ENCODE results near the gene GABBR2. TPM values are rescaled to one million over a fixed set of nuclear protein-coding genes. Genes with fewer than 3 reads are reported as not detected.

The GABBR2 gene
- total and polyA plus RNA-seq, 2 donors (not counting 1 experiment from before 2014, with no cell fraction given): 0.03 TPM; not detected in 1

DNA sequence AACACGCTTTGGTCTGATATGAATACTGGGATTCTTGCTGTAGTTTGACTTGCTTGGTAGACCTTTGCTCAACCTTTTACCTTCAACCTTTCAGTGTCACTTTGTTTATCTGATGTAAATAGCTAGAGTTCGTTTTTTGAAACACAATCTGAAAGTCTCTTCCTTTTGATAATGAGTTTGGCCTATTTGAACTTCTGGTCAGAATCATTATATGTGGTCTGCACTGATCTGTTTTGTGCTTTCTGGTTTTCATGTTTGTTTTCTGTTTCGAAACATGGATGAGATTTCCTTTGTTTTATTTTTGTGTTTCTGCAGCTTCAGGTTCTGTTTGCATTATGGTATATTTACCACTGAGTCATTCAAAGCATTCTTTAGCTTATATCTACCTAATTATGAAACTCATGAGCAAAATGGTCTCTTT is 217.5 kb downstream of the GABBR2 start:
- H3K4me3 ChIP-seq (ENCODE audit: control extremely low read depth in 1 of 5, extremely low read depth in 1 of 5, insufficient read depth in 1 of 5, low read depth in 2 of 5, low read length in 4 of 5): no peak overlapping the region
- ATAC-seq (ENCODE audit: low read depth): no peak
- H3K9ac ChIP-seq (ENCODE audit: low read length): no peak overlapping the region
- no CpG with 5 or more reads among the region's 3 CpGs for WGBS (ENCODE audit: insufficient coverage)
- intact Hi-C loops (cut with micrococcal nuclease): no loop called here
- TF ChIP-seq, protein P1, sequence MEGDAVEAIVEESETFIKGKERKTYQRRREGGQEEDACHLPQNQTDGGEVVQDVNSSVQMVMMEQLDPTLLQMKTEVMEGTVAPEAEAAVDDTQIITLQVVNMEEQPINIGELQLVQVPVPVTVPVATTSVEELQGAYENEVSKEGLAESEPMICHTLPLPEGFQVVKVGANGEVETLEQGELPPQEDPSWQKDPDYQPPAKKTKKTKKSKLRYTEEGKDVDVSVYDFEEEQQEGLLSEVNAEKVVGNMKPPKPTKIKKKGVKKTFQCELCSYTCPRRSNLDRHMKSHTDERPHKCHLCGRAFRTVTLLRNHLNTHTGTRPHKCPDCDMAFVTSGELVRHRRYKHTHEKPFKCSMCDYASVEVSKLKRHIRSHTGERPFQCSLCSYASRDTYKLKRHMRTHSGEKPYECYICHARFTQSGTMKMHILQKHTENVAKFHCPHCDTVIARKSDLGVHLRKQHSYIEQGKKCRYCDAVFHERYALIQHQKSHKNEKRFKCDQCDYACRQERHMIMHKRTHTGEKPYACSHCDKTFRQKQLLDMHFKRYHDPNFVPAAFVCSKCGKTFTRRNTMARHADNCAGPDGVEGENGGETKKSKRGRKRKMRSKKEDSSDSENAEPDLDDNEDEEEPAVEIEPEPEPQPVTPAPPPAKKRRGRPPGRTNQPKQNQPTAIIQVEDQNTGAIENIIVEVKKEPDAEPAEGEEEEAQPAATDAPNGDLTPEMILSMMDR (IDR thresholded peaks at IDR 0.05): no peak
- no peak for TF ChIP-seq EZH2 (IDR thresholded peaks at IDR 0.05; ENCODE audit: borderline replicate concordance, insufficient read depth, low read depth, low read length, poor library complexity, severe bottlenecking)
- no peaks in the 10 kb centered on the region for H3K79me2 ChIP-seq (ENCODE audit: control insufficient read depth, insufficient read depth, low read length)
- H3K36me3 ChIP-seq (replicated peaks in 1 of 2; ENCODE audit: control extremely low read depth in 1 of 2, control insufficient read depth in 1 of 2, extremely low read depth in 1 of 2, insufficient read depth in 2 of 2, low read length in 1 of 2): no peaks in the 10 kb centered on the region
- H3K4me3 Mint-ChIP-seq: no peak overlapping the region
- H3K4me1 Mint-ChIP-seq: no peaks in the 10 kb centered on the region
- H4K20me1 ChIP-seq (ENCODE audit: control insufficient read depth, insufficient read depth, low read length, poor library complexity, severe bottlenecking): no peaks in the 10 kb centered on the region
- POLR2A ChIA-PET: no interaction called here
- CTCF ChIA-PET: no interaction called here
- H3K27me3 Mint-ChIP-seq: peaks cover 30% of the 10 kb centered on the region
- H3K9me3 ChIP-seq (ENCODE audit: control extremely low read depth in 1 of 3, control insufficient read depth in 2 of 3, insufficient read depth in 1 of 3, low read length in 2 of 3): peaks cover 0 to 3% (median 0%) of the 10 kb centered on the region in 3 donors
- H3K9me3 Mint-ChIP-seq (ENCODE audit: insufficient read depth): peaks cover 5% of the 10 kb centered on the region
- H3K27ac ChIP-seq (ENCODE audit: low read length in 2 of 2): no peak overlapping the region
- H3K27me3 ChIP-seq (replicated peaks in 1 of 4; ENCODE audit: control extremely low read depth in 1 of 4, control insufficient read depth in 3 of 4, insufficient read depth in 4 of 4, low read length in 3 of 4): peaks cover 0 to 9% (median 4%) of the 10 kb centered on the region in 4 experiments
- no peak overlapping the region for H3K4me2 ChIP-seq (replicated peaks; ENCODE audit: low read depth, low read length, poor library complexity, severe bottlenecking)
- H2AFZ ChIP-seq (ENCODE audit: insufficient read depth, low read depth, low read length, poor library complexity, severe bottlenecking): no peak overlapping the region
- H3K27ac Mint-ChIP-seq: no peak overlapping the region
- no peaks in the 10 kb centered on the region for H3K4me1 ChIP-seq (ENCODE audit: control insufficient read depth in 2 of 2, insufficient read depth in 2 of 2, low read length in 2 of 2)
- DNase-seq: no peak

DNA sequence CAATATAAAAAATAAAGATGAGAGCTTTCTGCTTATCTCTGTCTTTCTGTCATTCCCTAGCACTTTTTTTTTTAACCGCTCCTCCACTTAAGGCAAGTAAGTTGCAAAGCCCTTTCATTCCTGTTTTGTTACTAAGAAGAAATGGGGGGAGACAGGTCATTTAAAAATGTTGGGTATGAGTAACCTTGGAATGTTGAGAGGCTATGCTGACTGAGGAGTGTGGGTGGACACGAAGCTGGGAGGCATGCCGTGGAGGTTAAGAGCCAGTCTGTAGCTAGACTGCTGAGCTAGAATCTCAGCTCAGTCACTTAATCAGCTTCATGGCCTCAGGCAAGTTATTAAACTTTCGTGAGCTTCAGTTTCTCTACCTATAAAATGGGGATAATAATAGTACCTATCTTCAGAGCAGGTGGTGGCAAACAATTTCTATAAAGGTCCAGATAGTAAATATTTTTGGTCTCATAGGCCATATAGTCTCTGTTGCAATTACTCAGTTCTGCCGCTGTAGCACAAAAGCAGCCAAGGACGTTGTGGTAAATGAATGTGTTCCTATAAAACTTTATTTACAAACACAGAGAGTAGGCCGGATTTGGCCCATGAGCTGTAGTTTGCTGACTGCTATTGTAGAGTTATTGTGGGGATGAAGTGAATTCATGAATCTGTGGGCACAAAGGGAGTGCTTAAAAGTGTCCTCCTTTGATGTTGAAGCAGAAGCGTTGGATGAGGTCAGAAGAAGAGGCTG is 220.0 kb downstream of the GABBR2 start:
- H3K27ac ChIP-seq (ENCODE audit: low read length in 2 of 2): no peak overlapping the region
- intact Hi-C loops (cut with micrococcal nuclease): no loop called here
- no peaks in the 10 kb centered on the region for H3K4me1 ChIP-seq (ENCODE audit: control insufficient read depth in 2 of 2, insufficient read depth in 2 of 2, low read length in 2 of 2)
- no peak overlapping the region for H3K9ac ChIP-seq (ENCODE audit: low read length)
- DNase-seq: no peak
- CTCF ChIA-PET: no interaction called here
- H3K4me2 ChIP-seq (replicated peaks; ENCODE audit: low read depth, low read length, poor library complexity, severe bottlenecking): no peak overlapping the region
- Mint-ChIP-seq H3K27me3 (peaks cover 30% of the 10 kb centered on the region), H3K4me3 (no peak overlapping the region), H3K27ac (no peak overlapping the region), H3K4me1 (no peaks in the 10 kb centered on the region), H3K9me3 (ENCODE audit: insufficient read depth) (peaks cover 5% of the 10 kb centered on the region)
- WGBS (ENCODE audit: insufficient coverage): 100% methylated on average over 4 of the region's 8 CpGs
- POLR2A ChIA-PET: no interaction called here
- peaks cover 0 to 11% (median 4%) of the 10 kb centered on the region in 4 experiments for H3K27me3 ChIP-seq (replicated peaks in 1 of 4; ENCODE audit: control extremely low read depth in 1 of 4, control insufficient read depth in 3 of 4, insufficient read depth in 4 of 4, low read length in 3 of 4)
- TF ChIP-seq, protein P1 (IDR thresholded peaks at IDR 0.05): no peak
- TF ChIP-seq EZH2 (IDR thresholded peaks at IDR 0.05; ENCODE audit: borderline replicate concordance, insufficient read depth, low read depth, low read length, poor library complexity, severe bottlenecking): no peak
- ATAC-seq (ENCODE audit: low read depth): no peak
- H3K9me3 ChIP-seq (ENCODE audit: control extremely low read depth in 1 of 3, control insufficient read depth in 2 of 3, insufficient read depth in 1 of 3, low read length in 2 of 3): peaks cover 0 to 5% (median 0%) of the 10 kb centered on the region in 3 donors
- no peaks in the 10 kb centered on the region for H3K36me3 ChIP-seq (replicated peaks in 1 of 2; ENCODE audit: control extremely low read depth in 1 of 2, control insufficient read depth in 1 of 2, extremely low read depth in 1 of 2, insufficient read depth in 2 of 2, low read length in 1 of 2)
- H3K79me2 ChIP-seq (ENCODE audit: control insufficient read depth, insufficient read depth, low read length): no peaks in the 10 kb centered on the region
- H3K4me3 ChIP-seq (ENCODE audit: control extremely low read depth in 1 of 5, extremely low read depth in 1 of 5, insufficient read depth in 1 of 5, low read depth in 2 of 5, low read length in 4 of 5): no peak overlapping the region
- H4K20me1 ChIP-seq (ENCODE audit: control insufficient read depth, insufficient read depth, low read length, poor library complexity, severe bottlenecking): no peaks in the 10 kb centered on the region
- H2AFZ ChIP-seq (ENCODE audit: insufficient read depth, low read depth, low read length, poor library complexity, severe bottlenecking): no peak overlapping the region

All from B cell (primary cell).